ENCODE results near the gene SS18L1.

SS18L1 gene

GRCh38 chr20:62156592-62157386, 13.2 kb downstream of the SS18L1 start:
- no peak for DNase-seq (ENCODE audit: low read depth)

- no peak for DNase-seq (ENCODE audit: low read depth)
Observed at GRCh38 chr20:62157387-62158087, 14.0 kb downstream of the SS18L1 start.

- DNase-seq (ENCODE audit: low read depth) = no peak
Observed at GRCh38 chr20:62158088-62158400, 14.5 kb downstream of the SS18L1 start.

- DNase-seq (ENCODE audit: low read depth) = no peak
Observed at GRCh38 chr20:62158541-62158940, 15.0 kb downstream of the SS18L1 start.

- no peak for DNase-seq (ENCODE audit: low read depth)
Observed at GRCh38 chr20:62159052-62159451, 15.5 kb downstream of the SS18L1 start.

- no peak for DNase-seq (ENCODE audit: low read depth)
Observed at GRCh38 chr20:62159839-62160238, 16.3 kb downstream of the SS18L1 start.

- no peak for DNase-seq (ENCODE audit: low read depth)
Observed at GRCh38 chr20:62160253-62160652, 16.7 kb downstream of the SS18L1 start.

GRCh38 chr20:62160876-62161275, 17.3 kb downstream of the SS18L1 start:
- no peak for DNase-seq (ENCODE audit: low read depth)

- peak; percentile 80 for DNase-seq (ENCODE audit: low read depth)
Observed at GRCh38 chr20:62161347-62161746, 17.8 kb downstream of the SS18L1 start.

GRCh38 chr20:62162765-62163484, 19.4 kb downstream of the SS18L1 start:
- no peak for DNase-seq (ENCODE audit: low read depth)

- DNase-seq (ENCODE audit: low read depth) = no peak
Observed at GRCh38 chr20:62163485-62163865, 19.9 kb downstream of the SS18L1 start.

- no peak for DNase-seq (ENCODE audit: low read depth)
Observed at GRCh38 chr20:62163986-62164762, 20.6 kb downstream of the SS18L1 start.

GRCh38 chr20:62164879-62165761, 21.6 kb downstream of the SS18L1 start:
- DNase-seq (ENCODE audit: low read depth) = no peak

GRCh38 chr20:62165762-62166399, 22.3 kb downstream of the SS18L1 start:
- DNase-seq (ENCODE audit: low read depth) = peak; percentile 55

GRCh38 chr20:62167474-62167873, 23.9 kb downstream of the SS18L1 start:
- DNase-seq (ENCODE audit: low read depth) = no peak

- no peak for DNase-seq (ENCODE audit: low read depth)
Observed at GRCh38 chr20:62168061-62168460, 24.5 kb downstream of the SS18L1 start.

GRCh38 chr20:62168890-62169435, 25.4 kb downstream of the SS18L1 start:
- DNase-seq (ENCODE audit: low read depth) = no peak

- no peak for DNase-seq (ENCODE audit: low read depth)
Observed at GRCh38 chr20:62170536-62170935, 27.0 kb downstream of the SS18L1 start.

- no peak for DNase-seq (ENCODE audit: low read depth)
Observed at GRCh38 chr20:62171245-62171644, 27.7 kb downstream of the SS18L1 start.

GRCh38 chr20:62172666-62173065, 29.1 kb downstream of the SS18L1 start:
- DNase-seq (ENCODE audit: low read depth) = no peak

Data from amniotic epithelial cell (primary cell).